DOHH2 (cell line): ENCODE data around the gene ROR1.

Experiments used
- H3F3A ChIP-seq: fragments of 200-600 bp; sonication (generic), shearing (Covaris generic); 2 replicates; pipeline ENCODE4 v1.6.0; 2016; ENCODE audit warnings: antibody characterized with exemption, mild to moderate bottlenecking; ENCODE audit not compliant: control insufficient read depth, insufficient read depth
- H3K27ac ChIP-seq: fragments of 200-600 bp; sonication (generic); 2 replicates; pipeline ENCODE4 v1.5.1; 2014; ENCODE audit warnings: low read depth, mild to moderate bottlenecking, low read length, moderate library complexity
- H3K27me3 ChIP-seq: fragments of 200-600 bp; sonication (generic); 2 replicates; pipeline ENCODE4 v1.6.1; 2014; ENCODE audit warnings: mild to moderate bottlenecking, low read length, mixed read lengths; ENCODE audit not compliant: control insufficient read depth
- H3K36me3 ChIP-seq: fragments of 200-600 bp; sonication (generic); 2 replicates; pipeline ENCODE4 v1.6.1; 2014; ENCODE audit warnings: mild to moderate bottlenecking, low read length, moderate library complexity, mixed read lengths; ENCODE audit not compliant: control insufficient read depth
- H3K4me1 ChIP-seq: fragments of 200-600 bp; sonication (generic); 2 replicates; pipeline ENCODE4 v1.6.1; 2014; ENCODE audit warnings: mild to moderate bottlenecking, low read length, mixed read lengths; ENCODE audit not compliant: control insufficient read depth
- H3K4me2 ChIP-seq: fragments of 200-600 bp; sonication (generic); 2 replicates; pipeline ENCODE4 v1.6.0; 2014; ENCODE audit warnings: mild to moderate bottlenecking, low read length, moderate library complexity
- H3K4me3 ChIP-seq: fragments of 200-600 bp; sonication (generic); 2 replicates; pipeline ENCODE4 v1.5.1; 2014; ENCODE audit warnings: mild to moderate bottlenecking, low read length, mixed read lengths
- H3K79me2 ChIP-seq: fragments of 200-600 bp; sonication (generic); 2 replicates; pipeline ENCODE4 v1.6.1; 2014; ENCODE audit warnings: mild to moderate bottlenecking, low read length, mixed read lengths; ENCODE audit not compliant: control insufficient read depth
- H3K9me2 ChIP-seq: fragments of 200-600 bp; sonication (generic); replicated peaks from 2 replicates; pipeline ENCODE4 v1.6.1; 2014; ENCODE audit warnings: mild to moderate bottlenecking, low read length, mixed read lengths; ENCODE audit not compliant: control insufficient read depth
- H3K9me3 ChIP-seq: fragments of 200-600 bp; sonication (generic); 2 replicates; pipeline ENCODE4 v1.6.1; 2014; ENCODE audit warnings: antibody characterized with exemption, low read length, mixed read lengths; ENCODE audit not compliant: control insufficient read depth, insufficient read depth
- H4K20me1 ChIP-seq: fragments of 200-600 bp; sonication (generic); 2 replicates; pipeline ENCODE4 v1.6.0; 2014; ENCODE audit warnings: low read depth, mild to moderate bottlenecking, antibody characterized with exemption, low read length, moderate library complexity; ENCODE audit not compliant: control insufficient read depth, insufficient read depth
- EZH2phosphoT487 ChIP-seq: fragments of 200-600 bp; sonication (generic); IDR thresholded peaks from 2 replicates; pipeline ENCODE4 v1.6.1; 2017; ENCODE audit warnings: borderline replicate concordance, mild to moderate bottlenecking, antibody characterized with exemption, low read length, moderate library complexity, mixed read lengths
- TF ChIP-seq, protein P1 (sequence below): fragments of 200-600 bp; sonication (generic); IDR thresholded peaks from one replicate; pipeline ENCODE4 v1.5.1; 2014; ENCODE audit warnings: antibody characterized with exemption, mild to moderate bottlenecking, low read depth, low read length; ENCODE audit not compliant: poor library complexity, severe bottlenecking

Gene ROR1

DNA sequence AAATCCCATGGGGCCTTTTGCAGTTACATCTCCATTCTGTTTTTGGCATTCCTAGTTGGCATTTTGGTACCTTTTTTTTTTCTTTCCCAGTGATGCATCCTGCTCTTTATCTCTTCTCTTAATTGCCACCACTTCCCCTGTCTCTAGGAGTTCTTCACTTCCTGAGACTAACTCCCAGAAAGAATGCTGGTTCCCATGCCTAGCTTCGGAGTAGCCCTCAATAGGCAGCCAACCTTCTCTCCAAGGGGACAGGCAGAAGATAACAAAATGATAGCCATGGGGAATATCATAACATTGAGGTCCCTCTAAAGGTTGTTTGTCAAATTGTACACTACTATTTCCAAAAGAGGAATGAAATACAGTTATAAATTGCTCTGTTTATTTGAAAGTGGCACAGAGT is 279.0 kb downstream of the ROR1 start:
- no peaks in the 10 kb centered on the region for H3K36me3 ChIP-seq
- H3K9me2 ChIP-seq = no peaks in the 10 kb centered on the region
- H3K4me2 ChIP-seq = no peak overlapping the region
- no peaks in the 10 kb centered on the region for H3F3A ChIP-seq
- no peaks in the 10 kb centered on the region for H4K20me1 ChIP-seq
- H3K4me1 ChIP-seq = no peaks in the 10 kb centered on the region
- no peaks in the 10 kb centered on the region for H3K27me3 ChIP-seq
- no peak overlapping the region for H3K27ac ChIP-seq
- H3K79me2 ChIP-seq = no peaks in the 10 kb centered on the region
- no peak overlapping the region for H3K4me3 ChIP-seq
- H3K9me3 ChIP-seq = no peaks in the 10 kb centered on the region
- TF ChIP-seq, protein P1, sequence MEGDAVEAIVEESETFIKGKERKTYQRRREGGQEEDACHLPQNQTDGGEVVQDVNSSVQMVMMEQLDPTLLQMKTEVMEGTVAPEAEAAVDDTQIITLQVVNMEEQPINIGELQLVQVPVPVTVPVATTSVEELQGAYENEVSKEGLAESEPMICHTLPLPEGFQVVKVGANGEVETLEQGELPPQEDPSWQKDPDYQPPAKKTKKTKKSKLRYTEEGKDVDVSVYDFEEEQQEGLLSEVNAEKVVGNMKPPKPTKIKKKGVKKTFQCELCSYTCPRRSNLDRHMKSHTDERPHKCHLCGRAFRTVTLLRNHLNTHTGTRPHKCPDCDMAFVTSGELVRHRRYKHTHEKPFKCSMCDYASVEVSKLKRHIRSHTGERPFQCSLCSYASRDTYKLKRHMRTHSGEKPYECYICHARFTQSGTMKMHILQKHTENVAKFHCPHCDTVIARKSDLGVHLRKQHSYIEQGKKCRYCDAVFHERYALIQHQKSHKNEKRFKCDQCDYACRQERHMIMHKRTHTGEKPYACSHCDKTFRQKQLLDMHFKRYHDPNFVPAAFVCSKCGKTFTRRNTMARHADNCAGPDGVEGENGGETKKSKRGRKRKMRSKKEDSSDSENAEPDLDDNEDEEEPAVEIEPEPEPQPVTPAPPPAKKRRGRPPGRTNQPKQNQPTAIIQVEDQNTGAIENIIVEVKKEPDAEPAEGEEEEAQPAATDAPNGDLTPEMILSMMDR = no peak
- TF ChIP-seq EZH2phosphoT487 = no peak

DNA sequence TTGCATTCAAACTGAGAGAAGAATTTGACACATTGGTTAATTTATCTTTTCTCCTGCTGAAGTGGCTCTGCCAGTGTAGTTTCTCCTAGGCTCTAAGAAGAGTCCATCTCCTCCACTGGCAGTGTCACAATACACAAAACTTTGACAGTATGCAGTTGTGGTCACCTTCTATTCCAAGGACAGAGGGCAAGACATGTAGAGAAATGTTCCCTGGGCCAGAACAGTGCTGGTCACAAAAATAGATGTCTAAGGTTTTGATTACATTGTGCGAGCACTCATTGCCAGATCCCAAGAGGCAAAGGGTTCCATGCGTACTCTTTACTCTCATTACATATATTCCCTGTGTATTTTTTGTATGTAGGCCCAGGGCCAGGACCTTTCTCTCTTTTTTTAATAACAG is 281.5 kb downstream of the ROR1 start:
- TF ChIP-seq, protein P1 = no peak
- TF ChIP-seq EZH2phosphoT487 = no peak
- H3K9me3 ChIP-seq = no peaks in the 10 kb centered on the region

DNA sequence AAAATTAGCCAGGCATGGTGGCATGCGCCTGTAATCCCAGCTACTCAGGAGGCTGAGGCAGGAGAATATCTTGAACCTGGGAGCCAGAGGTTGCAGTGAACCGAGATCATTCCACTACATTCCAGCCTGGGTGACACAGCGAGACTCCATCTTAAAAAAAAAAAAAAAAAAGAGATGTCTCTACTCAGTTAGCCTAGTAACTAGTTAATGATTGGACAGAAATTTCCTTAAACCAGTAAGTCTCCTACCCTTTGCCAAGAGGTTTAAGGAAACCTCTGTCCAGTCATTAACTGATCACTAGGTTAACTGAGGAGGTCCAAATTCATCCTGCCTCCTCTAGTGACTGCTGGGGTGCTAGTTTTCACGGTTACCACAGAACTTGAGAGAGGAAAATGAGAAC is 285.7 kb downstream of the ROR1 start:
- Histone ChIP-seq H3K4me3 (no peak overlapping the region), H3F3A (no peaks in the 10 kb centered on the region), H3K79me2 (no peaks in the 10 kb centered on the region), H3K27me3 (no peaks in the 10 kb centered on the region; the same call in 1 of the 2 replicates), H3K9me2 (no peaks in the 10 kb centered on the region), H3K27ac (no peak overlapping the region), H3K4me1 (no peaks in the 10 kb centered on the region), H4K20me1 (no peaks in the 10 kb centered on the region), H3K36me3 (no peaks in the 10 kb centered on the region), H3K4me2 (no peak overlapping the region), H3K9me3 (no peaks in the 10 kb centered on the region)
- no peak for TF ChIP-seq EZH2phosphoT487
- TF ChIP-seq, protein P1 = no peak

More for the DNA sequence above, 281.5 kb downstream of the ROR1 start:
- H3K36me3 ChIP-seq = no peaks in the 10 kb centered on the region
- no peak overlapping the region for H3K4me2 ChIP-seq
- H3K9me2 ChIP-seq = no peaks in the 10 kb centered on the region
- no peak overlapping the region for H3K4me3 ChIP-seq
- no peaks in the 10 kb centered on the region for H3K4me1 ChIP-seq
- H3K27ac ChIP-seq = no peak overlapping the region
- no peaks in the 10 kb centered on the region for H3K27me3 ChIP-seq
- no peaks in the 10 kb centered on the region for H3F3A ChIP-seq
- H3K79me2 ChIP-seq = no peaks in the 10 kb centered on the region
- H4K20me1 ChIP-seq = no peaks in the 10 kb centered on the region
